GM12878 (cell line): Measurements from ENCODE around the gene OR2AT4. TPM values are rescaled to one million over a fixed set of nuclear protein-coding genes. Genes with fewer than 3 reads are reported as not detected.

Experiments
- ATAC-seq: fragments of 200-7000 bp; cut with Tn5 transposase; 3 replicates; pipeline ENCODE4 v1.9.1; 2020; ENCODE audit warnings: mild to moderate bottlenecking, moderate library complexity
- BruUV-seq: library from RNA; stranded (reverse); fragments of 400-500 nt; replicated peaks from 2 replicates; lab custom pipeline; 2021; lab: Mats Ljungman, UMichigan
- CTCF ChIA-PET: fragments of 300-600 bp; sonication (Branson Sonifier 250); formaldehyde crosslinking; extraction: SDS; loops from one replicate; lab custom pipeline; 2021; ENCODE audit warnings: inconsistent platforms; lab: Yijun Ruan, JAX
- POLR2A ChIA-PET: fragments of 350-600 bp; formaldehyde crosslinking; extraction: SDS; loops from one replicate; lab custom pipeline; 2021; ENCODE audit warnings: inconsistent platforms; lab: Charles Lee
- RAD21 ChIA-PET: fragments of 300-600 bp; sonication (Branson Sonifier 250); formaldehyde crosslinking; loops from one replicate; lab custom pipeline; 2023; ENCODE audit warnings: antibody characterized with exemption; ENCODE audit not compliant: unreplicated experiment; lab: Charles Lee
- SMC1A ChIA-PET: fragments of 300-600 bp; sonication (Branson Sonifier 250); formaldehyde crosslinking; loops from one replicate; lab custom pipeline; 2023; ENCODE audit not compliant: unreplicated experiment, uncharacterized antibody; lab: Charles Lee
- DNase-seq: peaks from one replicate; pipeline ENCODE4 v3.0.0-alpha.2; 2011; ENCODE audit warnings: low read depth, low spot score
- FAIRE-seq: peaks from 3 replicates; lab custom pipeline; 2011; peaks lifted over from hg19 to GRCh38; lab: Jason Lieb, UNC
- H2AFZ ChIP-seq: 2 replicates; pipeline ENCODE4 v1.6.0; 2011; ENCODE audit warnings: low read depth, low read length, control low read depth; ENCODE audit not compliant: control insufficient read depth
- H3K27ac ChIP-seq: 2 replicates; pipeline ENCODE4 v1.5.1; 2011; ENCODE audit warnings: control low read depth; ENCODE audit not compliant: control insufficient read depth, insufficient read depth
- H3K27me3 ChIP-seq, 2 experiments: replicated peaks in 1 of 2; 2 replicates each; pipeline versions ENCODE4 v1.6.0 to v1.6.1; 2011; ENCODE audit warnings: low read length in 1 of 2; ENCODE audit not compliant: control insufficient read depth in 2 of 2, insufficient read depth in 2 of 2
- H3K36me3 ChIP-seq, 2 experiments: 2 replicates each; pipeline ENCODE4 v1.5.1; 2011; ENCODE audit warnings: low read length in 1 of 2; ENCODE audit not compliant: control insufficient read depth in 2 of 2, insufficient read depth in 2 of 2
- H3K4me1 ChIP-seq: 2 replicates; pipeline ENCODE4 v1.6.1; 2011; ENCODE audit warnings: mild to moderate bottlenecking, low read length, moderate library complexity, mixed read lengths; ENCODE audit not compliant: control insufficient read depth, insufficient read depth
- H3K4me2 ChIP-seq: 2 replicates; pipeline ENCODE4 v1.6.0; 2011; ENCODE audit warnings: control low read depth; ENCODE audit not compliant: control insufficient read depth, insufficient read depth
- H3K4me3 ChIP-seq: fragments of 200-600 bp; sonication (generic); 2 replicates; pipeline ENCODE4 v1.5.1; 2016
- H3K79me2 ChIP-seq: 2 replicates; pipeline ENCODE4 v1.6.0; 2011; ENCODE audit warnings: low read length; ENCODE audit not compliant: control insufficient read depth, insufficient read depth
- H3K9ac ChIP-seq: 2 replicates; pipeline ENCODE4 v1.8.0; 2011; ENCODE audit warnings: low read length, control low read depth, mixed read lengths; ENCODE audit not compliant: control insufficient read depth, insufficient read depth
- H3K9me3 ChIP-seq: replicated peaks from 3 replicates; pipeline ENCODE4 v1.5.1; 2011; ENCODE audit warnings: mild to moderate bottlenecking, low read length; ENCODE audit not compliant: control insufficient read depth, insufficient read depth
- H4K20me1 ChIP-seq: 2 replicates; pipeline ENCODE4 v1.6.0; 2011; ENCODE audit not compliant: control insufficient read depth, insufficient read depth
- CBX5 ChIP-seq: sonication (generic); IDR thresholded peaks from 2 replicates; pipeline ENCODE4 v1.6.1; 2016; ENCODE audit warnings: low read depth, moderate library complexity, mild to moderate bottlenecking, inconsistent platforms
- CHD1 ChIP-seq: IDR thresholded peaks from 2 replicates; pipeline ENCODE4 v1.6.1; 2012; ENCODE audit warnings: low read depth, low read length, improper control_type of control experiment
- E4F1 ChIP-seq: fragments of 450-650 bp; IDR thresholded peaks from 2 replicates; pipeline ENCODE4 v1.6.1; 2018; ENCODE audit warnings: borderline replicate concordance, mild to moderate bottlenecking; ENCODE audit not compliant: partially characterized antibody
- ESRRA ChIP-seq: IDR thresholded peaks from 2 replicates; pipeline ENCODE4 v1.6.1; 2012; ENCODE audit warnings: mild to moderate bottlenecking, low read length, improper control_type of control experiment
- GABPA ChIP-seq: IDR thresholded peaks from 2 replicates; pipeline ENCODE4 v1.6.1; 2014; ENCODE audit warnings: antibody characterized with exemption, low read depth, mild to moderate bottlenecking, inconsistent platforms
- IKZF2 ChIP-seq, 2 experiments: fragments of 450-650 bp; IDR thresholded peaks; 2 replicates each; pipeline ENCODE4 v1.6.1; 2017; ENCODE audit warnings: mild to moderate bottlenecking in 2 of 2, moderate library complexity in 2 of 2
- JUND ChIP-seq: IDR thresholded peaks from 2 replicates; pipeline ENCODE4 v1.6.1; 2012; ENCODE audit warnings: low read depth, mild to moderate bottlenecking, low read length, improper control_type of control experiment, moderate library complexity
- MAX ChIP-seq: IDR thresholded peaks from 2 replicates; pipeline ENCODE4 v1.6.1; 2012; ENCODE audit warnings: low read depth, low read length, improper control_type of control experiment
- MLLT1 ChIP-seq: fragments of 450-650 bp; IDR thresholded peaks from 2 replicates; pipeline ENCODE4 v1.6.1; 2016; ENCODE audit warnings: mild to moderate bottlenecking
- NBN ChIP-seq: fragments of 450-650 bp; IDR thresholded peaks from 2 replicates; pipeline ENCODE4 v1.6.1; 2016
- NFXL1 ChIP-seq: fragments of 450-650 bp; IDR thresholded peaks from 2 replicates; pipeline ENCODE4 v1.6.1; 2017; ENCODE audit warnings: antibody characterized with exemption, mild to moderate bottlenecking, borderline replicate concordance
- NFYB ChIP-seq: IDR thresholded peaks from 2 replicates; pipeline ENCODE4 v1.6.1; 2011; ENCODE audit warnings: low read depth, mild to moderate bottlenecking, low read length, improper control_type of control experiment, moderate library complexity; ENCODE audit not compliant: insufficient read depth
- PML ChIP-seq: IDR thresholded peaks from 2 replicates; pipeline ENCODE4 v1.6.1; 2012; ENCODE audit warnings: low read length, inconsistent platforms
- SPI1 ChIP-seq: IDR thresholded peaks from 2 replicates; pipeline ENCODE4 v1.6.1; 2011; ENCODE audit warnings: low read depth, mild to moderate bottlenecking, low read length, moderate library complexity, borderline replicate concordance; ENCODE audit not compliant: insufficient read depth
- WGBS: methylation state at CpG from one replicate; pipeline ENCODE4 v1.1.6; 2016; ENCODE audit warnings: low lambda C conversion rate; ENCODE audit not compliant: insufficient replicate concordance, insufficient coverage; ENCODE audit errors: missing lambda C conversion rate; 5-methylcytosine and 5-hydroxymethylcytosine counted together
- in situ Hi-C: fragments of 300-500 bp; cut with MboI; formaldehyde crosslinking; loops from 9 replicates; pipeline ENCODE4 v1.14.3; 2018; ENCODE audit warnings: mixed read lengths
- intact Hi-C: fragments of 100-400 bp; cut with micrococcal nuclease; formaldehyde crosslinking; loops from one replicate; pipeline ENCODE4 v1.14.2; 2022; ENCODE audit not compliant: unreplicated experiment
- polyA plus RNA-seq, 11 experiments: library from polyadenylated mRNA; depleted of rRNA in 4 of 11; unstranded in 6 of 11; stranded (reverse) in 5 of 11; fragments of >200 nt; fragmentation: Nextera tagmentation in 4 of 11; fragmentation: Illumina TruSeq in 1 of 11; extraction: Ambion mirVana in 4 of 11; extraction: Trizol in 1 of 11; gene quantifications; 1 replicate in 1 of 11; 2 replicates in 10 of 11; pipeline versions ENCODE4 v1.2.1 to v1.2.3, GENCODE V29; 2011 to 2016; ENCODE audit warnings: inconsistent platforms in 2 of 11, missing spikeins in 2 of 11, low read depth in 1 of 11
- total RNA-seq, 4 experiments: library from RNA; depleted of rRNA in 3 of 4; stranded (reverse); fragments of >200 nt in 3 of 4; fragmentation: Illumina TruSeq in 1 of 4; extraction: Trizol in 1 of 4; gene quantifications; 2 replicates each; pipeline versions ENCODE4 v1.2.1 to v1.2.3, GENCODE V29; 2013 to 2021

The OR2AT4 gene
- total and polyA plus RNA-seq, 10 of the 15 experiments (the other 5 are each of a cell fraction or from before 2014, with no cell fraction given): 0.01 TPM; not detected in 9

- Histone ChIP-seq H3K79me2 (no peaks in the 10 kb centered on the region), H3K9ac (no peak overlapping the region), H3K27ac (no peak overlapping the region), H3K9me3 (peaks cover 2% of the 10 kb centered on the region), H3K4me1 (no peaks in the 10 kb centered on the region), H4K20me1 (no peaks in the 10 kb centered on the region), H3K36me3 (no peaks in the 10 kb centered on the region)
- FAIRE-seq: no peak
- in situ Hi-C loops: no loop called here
- ChIA-PET POLR2A (no interaction called here), CTCF (interaction anchor here (0.7 to 2.8 kb wide), 2 partner anchors 28 to 135 kb away, joined by 3 to 13 read pairs; no protein-coding TSS in a partner anchor)
- no TSS peak for BruUV-seq
- ATAC-seq: no peak
- 50% methylated on average over 2 of the region's 2 CpGs for WGBS
- TF ChIP-seq NFYB (no peak), CHD1 (no peak), E4F1 (no peak), CBX5 (no peak), IKZF2 (IDR thresholded peaks at IDR 0.05) (no peak), JUND (no peak), SPI1 (no peak), PML (no peak), ESRRA (no peak), MAX (no peak), NFXL1 (no peak), NBN (no peak), GABPA (no peak), MLLT1 (no peak)
- TF ChIP-seq, all 136 proteins: peak for 0
- H3K4me3 ChIP-seq: no peak overlapping the region
- intact Hi-C loops: no loop called here
- ChIA-PET SMC1A (interaction anchor here (0.7 kb wide), 1 partner anchor 28 kb away, joined by 3 read pairs; no protein-coding TSS in a partner anchor), RAD21 (no interaction called here)
- H3K4me2 ChIP-seq: no peak overlapping the region
- no peak for DNase-seq
- no peaks in the 10 kb centered on the region for H3K27me3 ChIP-seq
- H2AFZ ChIP-seq: no peak overlapping the region
These were observed 15.5 kb upstream of the OR2AT4 start for GRCh38 chr11:75112200-75112599.
